Neural progenitor cell (in vitro differentiated cells): ENCODE data around the gene TNFRSF18. TPM values are rescaled to one million over a fixed set of nuclear protein-coding genes. Genes with fewer than 3 reads are reported as not detected.

Experiments used
- DNase-seq: peaks from one replicate; pipeline ENCODE4 v3.0.0-alpha.2; 2016; ENCODE audit warnings: low spot score
- H2AFZ ChIP-seq: fragments of 200-600 bp; sonication (generic); replicated peaks from 2 replicates; pipeline ENCODE4 v1.6.1; 2016; ENCODE audit warnings: antibody characterized with exemption
- H3F3A ChIP-seq: fragments of 200-600 bp; sonication (generic); 2 replicates; pipeline ENCODE4 v1.6.1; 2016; ENCODE audit warnings: antibody characterized with exemption, low read depth
- H3K27ac ChIP-seq: fragments of 200-600 bp; sonication (generic); 2 replicates; pipeline ENCODE4 v1.5.1; 2016; ENCODE audit warnings: mild to moderate bottlenecking
- H3K27me3 ChIP-seq: fragments of 200-600 bp; sonication (generic); 2 replicates; pipeline ENCODE4 v1.6.1; 2016; ENCODE audit warnings: mild to moderate bottlenecking, moderate library complexity
- H3K36me3 ChIP-seq: fragments of 200-600 bp; sonication (generic); 2 replicates; pipeline ENCODE4 v1.5.1; 2016
- H3K4me1 ChIP-seq: fragments of 200-600 bp; sonication (generic); 2 replicates; pipeline ENCODE4 v1.6.1; 2016; ENCODE audit warnings: mixed run types
- H3K4me2 ChIP-seq: fragments of 200-600 bp; sonication (generic); 2 replicates; pipeline ENCODE4 v1.6.1; 2016
- H3K4me3 ChIP-seq: fragments of 200-600 bp; sonication (generic); 2 replicates; pipeline ENCODE4 v1.5.1; 2016
- H3K79me2 ChIP-seq: fragments of 200-600 bp; sonication (generic); 2 replicates; pipeline ENCODE4 v1.6.1; 2016; ENCODE audit warnings: low read depth
- H3K9ac ChIP-seq: fragments of 200-600 bp; sonication (generic); 2 replicates; pipeline ENCODE4 v1.6.1; 2016
- H3K9me3 ChIP-seq: fragments of 200-600 bp; sonication (generic); 2 replicates; pipeline ENCODE4 v1.5.1; 2016; ENCODE audit warnings: low read depth
- H4K20me1 ChIP-seq: fragments of 200-600 bp; sonication (generic); 2 replicates; pipeline ENCODE4 v1.6.1; 2016; ENCODE audit warnings: low read depth
- H3K27ac Mint-ChIP-seq: 3 replicates; pipeline ENCODE4 v1.8.0; 2021; ENCODE audit warnings: mixed read lengths
- H3K27me3 Mint-ChIP-seq: 2 replicates; pipeline ENCODE4 v1.8.0; 2022; ENCODE audit warnings: low read depth, mild to moderate bottlenecking, inconsistent platforms, moderate library complexity, mixed read lengths; ENCODE audit not compliant: insufficient read depth
- H3K36me3 Mint-ChIP-seq: 3 replicates; pipeline ENCODE4 v1.8.0; 2021; ENCODE audit warnings: mixed read lengths
- H3K4me1 Mint-ChIP-seq: 3 replicates; pipeline ENCODE4 v1.8.0; 2021; ENCODE audit warnings: mixed read lengths
- H3K4me3 Mint-ChIP-seq: 3 replicates; pipeline ENCODE4 v1.8.0; 2021; ENCODE audit warnings: mild to moderate bottlenecking, moderate library complexity, mixed read lengths
- H3K9me3 Mint-ChIP-seq: 3 replicates; pipeline ENCODE4 v1.8.0; 2020; ENCODE audit warnings: mixed read lengths
- EZH2 ChIP-seq: fragments of 200-600 bp; sonication (generic); IDR thresholded peaks from 2 replicates; pipeline ENCODE4 v1.6.1; 2017; ENCODE audit warnings: antibody characterized with exemption, mild to moderate bottlenecking, moderate library complexity
- EZH2phosphoT487 ChIP-seq: fragments of 200-600 bp; sonication (generic); IDR thresholded peaks from 2 replicates; pipeline ENCODE4 v1.6.1; 2017; ENCODE audit warnings: antibody characterized with exemption
- total RNA-seq: library from RNA; depleted of rRNA; stranded (reverse); fragments of >200 nt; gene quantifications from 2 replicates; pipeline ENCODE4 v1.2.3, GENCODE V29; 2015; ENCODE audit warnings: low replicate concordance
- TF ChIP-seq, protein P1 (sequence below): fragments of 200-600 bp; sonication (generic); IDR thresholded peaks from 2 replicates; pipeline ENCODE4 v1.5.1; 2017; ENCODE audit warnings: antibody characterized with exemption, mild to moderate bottlenecking

The TNFRSF18 gene
- total RNA-seq, 1 donor from 2014 or later, result not detected

DNA sequence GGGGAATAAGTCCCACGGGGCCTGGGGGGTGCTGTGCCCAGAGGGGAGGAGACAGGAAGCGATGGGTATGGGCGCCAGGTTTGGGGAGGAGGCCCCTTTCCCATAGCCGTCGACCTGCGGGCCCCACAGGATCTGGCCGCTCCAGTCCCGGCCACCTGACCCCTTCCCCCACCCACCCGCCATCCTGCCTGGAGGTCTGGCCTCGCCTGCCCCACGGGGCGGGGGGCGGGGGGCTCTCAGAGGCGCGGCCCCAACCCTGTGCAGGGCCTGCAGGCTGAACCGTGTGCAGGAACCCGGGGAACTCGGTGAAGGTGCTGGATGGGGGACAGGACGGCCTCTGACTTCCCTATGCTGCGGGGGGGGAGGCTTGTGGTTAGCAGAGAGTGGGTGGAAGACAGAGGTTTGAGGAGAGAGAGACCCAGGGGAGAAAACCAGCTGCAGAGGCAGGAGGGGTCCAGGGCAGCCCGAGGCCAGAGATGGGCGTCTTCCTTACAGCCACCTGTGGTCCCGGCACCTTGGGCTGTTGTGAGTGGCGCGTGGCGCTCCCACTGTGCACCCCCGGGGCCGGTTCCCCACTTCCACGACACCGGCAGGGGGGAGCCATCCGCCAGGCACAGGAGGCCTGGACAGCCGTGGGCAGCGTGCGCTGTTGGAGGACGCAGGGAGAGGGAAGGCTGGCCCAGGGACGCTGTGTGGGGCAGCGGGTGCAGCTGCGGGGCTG lies 2.5 kb upstream of the TNFRSF18 start:
- H3K27ac ChIP-seq, result no peak overlapping the region
- H3K27me3 ChIP-seq, result peaks cover 41% of the 10 kb centered on the region
- H3K36me3 ChIP-seq, result no peaks in the 10 kb centered on the region
- no peak overlapping the region for H2AFZ ChIP-seq
- TF ChIP-seq, protein P1, sequence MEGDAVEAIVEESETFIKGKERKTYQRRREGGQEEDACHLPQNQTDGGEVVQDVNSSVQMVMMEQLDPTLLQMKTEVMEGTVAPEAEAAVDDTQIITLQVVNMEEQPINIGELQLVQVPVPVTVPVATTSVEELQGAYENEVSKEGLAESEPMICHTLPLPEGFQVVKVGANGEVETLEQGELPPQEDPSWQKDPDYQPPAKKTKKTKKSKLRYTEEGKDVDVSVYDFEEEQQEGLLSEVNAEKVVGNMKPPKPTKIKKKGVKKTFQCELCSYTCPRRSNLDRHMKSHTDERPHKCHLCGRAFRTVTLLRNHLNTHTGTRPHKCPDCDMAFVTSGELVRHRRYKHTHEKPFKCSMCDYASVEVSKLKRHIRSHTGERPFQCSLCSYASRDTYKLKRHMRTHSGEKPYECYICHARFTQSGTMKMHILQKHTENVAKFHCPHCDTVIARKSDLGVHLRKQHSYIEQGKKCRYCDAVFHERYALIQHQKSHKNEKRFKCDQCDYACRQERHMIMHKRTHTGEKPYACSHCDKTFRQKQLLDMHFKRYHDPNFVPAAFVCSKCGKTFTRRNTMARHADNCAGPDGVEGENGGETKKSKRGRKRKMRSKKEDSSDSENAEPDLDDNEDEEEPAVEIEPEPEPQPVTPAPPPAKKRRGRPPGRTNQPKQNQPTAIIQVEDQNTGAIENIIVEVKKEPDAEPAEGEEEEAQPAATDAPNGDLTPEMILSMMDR, result no peak
- TF ChIP-seq EZH2 (no peak), EZH2phosphoT487 (no peak)
- Mint-ChIP-seq H3K4me3 (no peak overlapping the region), H3K27me3 (peaks cover 7% of the 10 kb centered on the region), H3K36me3 (no peaks in the 10 kb centered on the region), H3K9me3 (no peaks in the 10 kb centered on the region), H3K4me1 (no peaks in the 10 kb centered on the region), H3K27ac (no peak overlapping the region)
- no peaks in the 10 kb centered on the region for H4K20me1 ChIP-seq
- H3K4me1 ChIP-seq, result no peaks in the 10 kb centered on the region
- no peaks in the 10 kb centered on the region for H3F3A ChIP-seq
- H3K9ac ChIP-seq, result no peak overlapping the region
- H3K9me3 ChIP-seq, result no peaks in the 10 kb centered on the region
- DNase-seq, result no peak
- H3K4me3 ChIP-seq, result no peak overlapping the region
- H3K4me2 ChIP-seq, result no peak overlapping the region
- H3K79me2 ChIP-seq, result no peaks in the 10 kb centered on the region

- Histone ChIP-seq H3K9me3 (no peaks in the 10 kb centered on the region), H3K27ac (no peak overlapping the region), H3K4me3 (no peak overlapping the region), H2AFZ (no peak overlapping the region), H3K4me1 (no peaks in the 10 kb centered on the region), H3K4me2 (no peak overlapping the region), H4K20me1 (no peaks in the 10 kb centered on the region), H3K36me3 (no peaks in the 10 kb centered on the region), H3K79me2 (no peaks in the 10 kb centered on the region), H3K9ac (no peak overlapping the region), H3F3A (no peaks in the 10 kb centered on the region), H3K27me3 (peaks cover 55% of the 10 kb centered on the region)
- DNase-seq, result no peak
- H3K4me1 Mint-ChIP-seq, result no peaks in the 10 kb centered on the region
- no peaks in the 10 kb centered on the region for H3K9me3 Mint-ChIP-seq
- no peak overlapping the region for H3K27ac Mint-ChIP-seq
- H3K4me3 Mint-ChIP-seq, result no peak overlapping the region
- TF ChIP-seq EZH2phosphoT487, result no peak
- TF ChIP-seq, protein P1, result no peak
- TF ChIP-seq EZH2, result no peak
- H3K27me3 Mint-ChIP-seq, result peaks cover 7% of the 10 kb centered on the region
- no peaks in the 10 kb centered on the region for H3K36me3 Mint-ChIP-seq
Measured at GRCh38 chr1:1207571-1207892, 1.1 kb upstream of the TNFRSF18 start.

DNA sequence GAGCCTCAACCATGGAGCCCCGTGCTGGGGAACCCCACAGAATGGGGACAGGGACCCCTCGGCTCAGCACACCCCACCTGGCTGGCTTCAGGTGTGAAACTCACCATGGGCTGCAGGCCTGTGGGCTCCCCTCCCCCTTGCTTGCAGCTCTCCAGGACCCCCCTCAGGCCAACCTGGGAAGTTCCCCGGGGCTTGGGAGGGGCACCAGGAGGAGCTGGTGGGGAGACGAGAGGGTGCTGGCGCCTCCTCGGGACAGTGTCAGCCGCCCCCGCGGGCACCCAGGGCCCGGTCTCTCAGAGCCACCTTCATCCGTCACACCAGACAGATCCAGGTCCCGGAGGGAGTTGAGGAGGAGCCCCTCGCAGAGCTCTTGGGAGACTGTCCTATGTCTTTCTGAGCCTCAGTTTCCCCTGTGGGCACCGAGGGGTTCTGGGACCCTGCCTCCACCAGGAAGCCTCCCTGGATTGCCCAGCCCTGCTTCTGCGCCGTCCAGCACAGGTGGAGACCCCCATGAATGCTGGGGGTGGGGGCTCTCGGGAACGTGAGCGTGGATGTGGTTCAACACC lies 657 bp upstream of the TNFRSF18 start:
- H3K4me1 Mint-ChIP-seq, result no peaks in the 10 kb centered on the region
- H3K27ac Mint-ChIP-seq, result no peak overlapping the region
- no peaks in the 10 kb centered on the region for H3K79me2 ChIP-seq
- H3K4me1 ChIP-seq, result no peaks in the 10 kb centered on the region
- no peak overlapping the region for H3K4me3 ChIP-seq
- H3K36me3 ChIP-seq, result no peaks in the 10 kb centered on the region
- H3K9ac ChIP-seq, result no peak overlapping the region
- peak overlapping the region; percentile 86 for H3K4me2 ChIP-seq
- no peaks in the 10 kb centered on the region for H3K9me3 ChIP-seq
- peaks cover 7% of the 10 kb centered on the region for H3K27me3 Mint-ChIP-seq
- no peaks in the 10 kb centered on the region for H4K20me1 ChIP-seq
- no peak overlapping the region for H3K27ac ChIP-seq
- H2AFZ ChIP-seq, result no peak overlapping the region
- H3K4me3 Mint-ChIP-seq, result no peak overlapping the region
- peaks cover 55% of the 10 kb centered on the region for H3K27me3 ChIP-seq
- no peaks in the 10 kb centered on the region for H3K9me3 Mint-ChIP-seq
- TF ChIP-seq, protein P1, result peak; percentile 15
- TF ChIP-seq EZH2 (peak; percentile 1), EZH2phosphoT487 (no peak)
- no peaks in the 10 kb centered on the region for H3F3A ChIP-seq
- DNase-seq, result no peak
- no peaks in the 10 kb centered on the region for H3K36me3 Mint-ChIP-seq
